ENCODE data around the gene PTPN14.
"Not testable (repeated sequence)": the region's sequence is repeated elsewhere in the genome, so short reads cannot be mapped to it uniquely, and the experiment has no call there.

Gene PTPN14

DNA sequence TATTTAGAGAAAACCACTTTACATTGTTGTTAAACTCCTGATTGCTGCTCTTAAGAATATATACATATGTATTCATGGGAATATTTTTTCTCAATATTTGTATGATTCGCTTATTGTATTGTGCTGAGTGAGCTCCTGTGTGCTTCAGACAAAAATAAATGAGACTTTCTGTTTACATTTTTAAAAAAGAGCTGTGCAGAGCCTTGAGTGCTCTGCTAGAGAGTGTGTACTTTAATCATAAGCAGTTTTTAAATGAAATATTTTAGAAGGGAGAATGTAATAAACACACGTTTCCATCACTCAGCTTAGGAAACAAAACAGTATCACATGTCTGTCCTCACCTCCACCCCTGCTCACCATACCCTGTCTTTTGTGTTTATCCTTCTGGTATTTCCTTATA, 9.7 kb downstream of the PTPN14 start:
- DNase-seq (ENCODE audit: low spot score) = no peak

DNA sequence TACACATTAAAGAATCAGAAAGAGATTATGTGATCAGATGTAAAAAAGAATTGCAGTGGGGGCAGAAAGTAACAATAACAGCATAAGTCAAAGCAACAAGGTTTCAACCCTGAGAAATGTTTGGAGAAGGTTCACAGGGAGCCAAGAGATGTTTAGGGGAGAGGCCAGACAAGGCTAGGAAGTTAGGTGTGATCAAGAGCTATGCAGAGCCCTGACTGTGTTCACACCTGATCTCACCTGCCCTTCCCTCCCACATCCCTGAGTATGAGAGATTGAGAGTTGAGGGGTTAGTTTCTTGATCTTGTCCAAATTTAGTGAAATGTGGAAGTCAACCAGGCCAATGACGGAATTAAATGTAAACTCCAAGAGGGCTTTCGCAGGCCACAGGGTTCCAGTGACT, 10.2 kb downstream of the PTPN14 start:
- no peak for DNase-seq (ENCODE audit: low spot score)

DNA sequence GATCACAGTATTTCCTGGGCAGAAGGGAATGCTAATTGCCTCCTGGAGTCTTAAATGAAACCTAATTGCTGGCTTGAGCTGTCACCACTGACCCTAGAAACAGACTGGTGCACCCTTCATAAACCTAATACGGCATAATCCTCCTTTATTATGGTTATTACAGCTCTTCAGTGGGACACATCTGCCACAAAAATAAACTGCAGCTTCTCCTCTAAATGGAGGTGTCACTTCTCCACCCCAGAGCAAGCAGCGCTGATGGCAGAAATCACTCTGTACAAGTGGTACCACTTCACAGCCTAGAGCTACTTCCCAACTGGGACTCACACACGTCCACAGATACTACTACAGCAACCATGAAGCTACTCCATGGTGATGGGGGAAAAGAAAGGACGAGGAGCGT, 11.1 kb downstream of the PTPN14 start:
- no peak for DNase-seq (ENCODE audit: low spot score)

DNA sequence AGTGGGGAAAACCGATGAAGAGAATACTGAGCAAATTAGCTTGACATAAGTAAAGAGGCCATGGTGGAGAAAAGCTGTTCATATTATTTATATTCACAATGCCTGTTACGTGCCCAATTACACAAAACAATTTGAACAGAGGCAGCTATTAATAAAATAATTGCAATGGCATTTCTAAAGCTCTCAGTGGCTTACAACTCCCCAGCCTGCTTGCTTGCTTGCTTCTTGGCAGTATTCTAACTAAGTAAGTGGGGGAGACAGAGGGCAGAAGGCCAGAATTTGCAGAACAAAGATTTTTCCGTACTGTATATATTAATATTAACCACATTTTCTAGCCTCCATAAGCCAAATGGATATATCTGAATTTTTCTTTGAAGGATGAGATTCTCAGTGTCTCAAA, 12.9 kb downstream of the PTPN14 start:
- DNase-seq (ENCODE audit: low spot score) = no peak

DNA sequence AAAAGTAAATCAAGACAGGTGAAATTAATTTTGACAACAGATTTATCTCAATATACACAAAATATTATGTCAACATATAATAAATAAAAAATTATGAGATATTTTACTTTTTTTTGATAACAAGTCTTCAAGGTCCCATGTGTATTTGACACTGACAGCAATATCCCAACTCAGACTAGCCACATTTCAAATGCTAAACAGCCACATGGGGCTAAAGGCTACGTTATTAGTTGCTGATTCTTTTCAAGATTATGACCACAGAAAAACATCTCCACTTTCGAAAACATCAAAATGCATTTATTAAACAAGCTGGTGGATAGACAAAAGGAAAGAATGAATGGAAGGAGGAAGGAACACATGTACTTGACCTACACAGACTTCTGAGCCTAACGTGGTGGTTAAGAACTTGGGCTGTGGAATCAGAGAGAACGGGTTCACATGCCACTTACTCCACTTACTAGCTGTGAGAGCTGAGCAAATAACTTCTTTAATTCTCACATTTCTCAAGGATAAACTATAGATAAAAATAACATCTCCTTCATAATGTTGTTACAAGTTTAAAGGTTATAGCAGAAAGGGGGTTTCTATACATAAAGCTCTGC, 13.4 kb downstream of the PTPN14 start:
- DNase-seq (ENCODE audit: low spot score) = no peak

DNA sequence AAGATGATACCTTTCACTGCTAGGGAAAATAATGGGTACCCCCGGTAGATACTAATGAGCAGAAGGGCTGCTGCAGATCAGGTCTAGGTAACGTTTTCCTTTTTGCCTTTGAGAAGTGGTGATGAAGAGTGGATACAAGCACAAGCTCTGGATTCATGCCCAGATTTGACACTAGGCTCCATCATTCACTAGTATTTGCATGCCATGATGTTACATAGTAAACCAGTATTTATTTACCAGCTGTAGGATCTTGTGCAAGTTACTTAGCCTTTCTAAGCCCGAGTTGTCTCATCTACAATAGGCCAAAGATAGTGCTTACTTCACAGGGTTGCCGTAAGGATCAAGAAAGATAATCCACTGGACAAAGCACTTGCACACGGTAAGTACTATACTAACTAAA, 14.2 kb downstream of the PTPN14 start:
- no peak for DNase-seq (ENCODE audit: low spot score)

DNA sequence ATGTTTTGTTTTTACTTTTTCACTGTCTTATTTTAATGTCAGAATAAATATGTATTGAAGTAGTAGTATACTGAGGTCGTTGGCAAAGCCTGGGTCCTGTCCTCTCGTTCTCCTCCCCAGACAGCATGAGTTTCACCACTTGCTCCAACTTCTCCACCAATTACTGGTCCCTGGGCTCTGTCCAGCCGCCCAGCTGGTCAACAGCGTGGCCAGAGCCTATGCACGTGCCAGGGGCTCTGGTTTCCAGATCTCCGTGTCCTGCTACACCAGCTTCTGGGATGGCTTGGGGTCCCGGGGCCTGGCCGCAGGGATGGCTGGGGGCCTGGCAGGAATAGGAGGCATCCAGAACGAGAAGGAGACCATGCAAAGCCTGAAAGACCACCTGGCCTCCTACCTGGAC, 19.3 kb downstream of the PTPN14 start:
- no peak for DNase-seq (ENCODE audit: low spot score)

DNA sequence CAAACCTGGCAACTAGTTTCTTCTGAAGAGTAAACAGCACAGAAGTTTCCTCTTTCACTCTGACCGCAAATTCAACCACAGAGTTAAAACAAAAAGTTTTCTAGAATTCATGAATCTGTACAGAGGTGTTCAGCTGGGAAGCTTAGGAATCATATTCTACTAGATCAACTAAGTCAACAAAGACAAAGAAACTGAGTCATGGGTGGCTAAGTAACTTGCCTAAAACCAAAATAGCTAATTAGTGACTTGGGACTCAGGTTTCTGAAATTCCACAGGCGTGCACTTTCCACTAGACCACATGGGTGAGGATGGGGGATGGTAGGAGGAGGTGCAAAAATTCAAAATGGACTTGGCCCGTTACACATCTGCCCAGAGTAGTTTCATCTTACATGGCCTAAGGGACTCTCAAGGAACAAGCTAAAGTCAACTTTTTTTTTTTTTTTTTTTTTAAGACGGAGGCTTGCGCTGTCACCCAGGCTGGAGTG, 25.8 kb downstream of the PTPN14 start:
- DNase-seq (ENCODE audit: low spot score) = no peak

DNA sequence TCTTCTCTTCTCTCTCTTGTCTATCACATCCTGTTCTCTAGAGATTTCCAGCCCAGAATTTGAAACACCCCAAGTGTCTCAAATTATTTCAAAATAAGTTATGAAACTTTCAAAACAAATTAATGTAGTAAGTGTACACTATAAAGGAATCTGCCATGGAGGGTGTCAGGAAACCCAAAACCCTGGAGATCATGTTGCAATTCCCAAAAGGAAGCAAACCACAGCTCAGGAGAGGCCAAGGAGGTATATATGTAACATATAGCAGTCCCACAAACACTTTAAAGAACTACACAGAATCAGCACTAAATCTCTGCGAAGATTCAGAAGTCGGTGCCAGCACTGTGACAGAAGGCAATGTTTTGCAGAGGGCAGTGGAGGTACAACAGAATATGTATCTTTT, 26.6 kb downstream of the PTPN14 start:
- DNase-seq (ENCODE audit: low spot score) = no peak

DNA sequence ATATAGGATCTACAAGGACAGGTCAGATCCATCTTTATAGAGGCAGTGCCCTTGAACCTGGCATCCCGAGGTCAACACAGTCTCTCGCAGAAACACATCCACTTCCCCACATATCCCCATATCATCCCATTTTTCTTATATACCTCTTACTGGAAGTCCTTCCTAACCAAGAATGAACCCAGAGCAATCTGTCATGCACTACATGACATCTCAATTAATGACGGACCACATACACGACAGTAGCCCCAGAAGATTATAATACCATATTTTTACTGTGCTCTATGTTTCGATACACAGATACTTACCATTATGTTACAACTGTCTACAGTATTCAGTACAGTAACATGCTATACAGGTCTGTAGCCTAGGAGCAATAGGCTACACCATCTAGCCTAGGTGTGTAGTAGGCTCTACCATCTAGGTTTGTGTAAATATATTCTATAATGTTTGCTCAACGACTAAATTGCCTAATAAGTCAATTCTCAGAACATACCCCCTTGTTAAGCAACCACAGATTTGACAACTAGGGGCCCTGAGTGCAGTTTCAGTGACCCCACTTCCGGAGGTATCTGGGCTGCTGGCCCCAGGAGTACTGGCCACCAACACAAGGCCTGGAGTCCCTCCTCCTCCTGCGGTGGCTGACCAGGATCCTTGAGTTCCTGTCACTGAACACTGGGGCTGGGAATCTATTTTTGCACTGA, 28.1 kb downstream of the PTPN14 start:
- peak; percentile 32 for DNase-seq (ENCODE audit: low spot score)

DNA sequence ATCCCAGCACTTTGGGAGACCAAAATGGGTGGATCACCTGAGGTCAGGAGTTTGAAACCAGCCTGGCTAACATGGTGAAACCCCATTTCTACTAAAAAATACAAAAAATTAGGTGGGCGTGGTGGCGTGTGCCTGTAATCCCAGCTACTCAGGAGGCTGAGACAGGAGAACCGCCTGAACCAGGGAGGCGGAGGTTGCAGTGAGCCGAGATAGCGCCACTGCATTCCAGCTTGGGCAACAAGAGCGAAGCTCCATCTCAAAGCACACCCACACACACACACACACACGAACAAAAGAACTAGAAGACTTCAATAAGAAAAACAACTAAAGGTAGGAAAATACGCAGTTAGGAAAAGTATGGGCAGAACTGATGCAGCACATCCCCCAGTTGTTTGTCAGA, 29.9 kb downstream of the PTPN14 start:
- DNase-seq (ENCODE audit: low spot score) = not testable (repeated sequence)

DNA sequence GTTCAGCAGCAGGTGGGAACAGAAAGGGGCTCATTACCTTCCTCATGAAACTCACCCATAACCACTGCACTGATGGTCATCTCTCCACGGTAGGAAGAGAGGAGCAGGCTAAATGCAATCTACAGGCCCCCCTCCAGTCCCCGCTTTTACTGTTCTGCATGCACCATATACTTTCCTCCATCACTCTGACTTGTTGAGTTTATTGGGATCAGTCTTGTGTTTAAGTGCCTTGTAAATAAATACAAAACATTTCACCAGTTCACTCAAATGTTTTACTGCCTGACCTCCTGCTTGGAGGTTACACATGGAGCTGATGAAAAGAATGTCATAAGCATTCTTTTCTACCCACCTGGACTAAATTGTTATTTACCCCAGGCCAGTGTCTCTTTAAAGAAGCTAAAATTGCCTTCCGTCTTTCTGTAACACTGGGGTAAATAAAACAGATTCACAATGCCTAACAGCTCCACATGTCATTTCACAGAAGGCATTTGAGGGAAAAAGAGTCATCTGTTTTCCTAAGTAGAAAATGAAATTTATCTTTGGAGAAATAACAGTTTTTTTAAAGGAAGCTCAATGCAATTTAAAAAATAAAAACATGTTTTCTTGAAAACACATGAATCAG, 30.7 kb downstream of the PTPN14 start:
- no peak for DNase-seq (ENCODE audit: low spot score)

DNA sequence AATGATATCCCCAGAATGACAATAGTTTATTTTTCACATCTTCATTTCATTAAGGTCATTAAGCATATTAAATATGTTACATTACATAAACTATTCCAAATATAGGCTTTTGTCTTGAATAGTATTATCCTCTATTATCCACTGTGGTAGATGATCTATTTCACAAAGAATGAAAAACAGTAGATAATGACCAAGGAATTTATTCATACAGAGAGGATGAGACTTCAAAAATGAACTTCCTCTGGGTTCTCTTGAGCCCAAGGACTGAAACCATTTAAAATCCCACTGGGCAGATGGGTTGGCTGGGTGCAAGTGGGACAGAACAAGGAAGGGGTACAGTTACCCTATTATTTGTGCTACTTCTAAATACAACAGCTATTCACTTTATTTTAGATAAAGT, 33.0 kb downstream of the PTPN14 start:
- no peak for DNase-seq (ENCODE audit: low spot score)

DNA sequence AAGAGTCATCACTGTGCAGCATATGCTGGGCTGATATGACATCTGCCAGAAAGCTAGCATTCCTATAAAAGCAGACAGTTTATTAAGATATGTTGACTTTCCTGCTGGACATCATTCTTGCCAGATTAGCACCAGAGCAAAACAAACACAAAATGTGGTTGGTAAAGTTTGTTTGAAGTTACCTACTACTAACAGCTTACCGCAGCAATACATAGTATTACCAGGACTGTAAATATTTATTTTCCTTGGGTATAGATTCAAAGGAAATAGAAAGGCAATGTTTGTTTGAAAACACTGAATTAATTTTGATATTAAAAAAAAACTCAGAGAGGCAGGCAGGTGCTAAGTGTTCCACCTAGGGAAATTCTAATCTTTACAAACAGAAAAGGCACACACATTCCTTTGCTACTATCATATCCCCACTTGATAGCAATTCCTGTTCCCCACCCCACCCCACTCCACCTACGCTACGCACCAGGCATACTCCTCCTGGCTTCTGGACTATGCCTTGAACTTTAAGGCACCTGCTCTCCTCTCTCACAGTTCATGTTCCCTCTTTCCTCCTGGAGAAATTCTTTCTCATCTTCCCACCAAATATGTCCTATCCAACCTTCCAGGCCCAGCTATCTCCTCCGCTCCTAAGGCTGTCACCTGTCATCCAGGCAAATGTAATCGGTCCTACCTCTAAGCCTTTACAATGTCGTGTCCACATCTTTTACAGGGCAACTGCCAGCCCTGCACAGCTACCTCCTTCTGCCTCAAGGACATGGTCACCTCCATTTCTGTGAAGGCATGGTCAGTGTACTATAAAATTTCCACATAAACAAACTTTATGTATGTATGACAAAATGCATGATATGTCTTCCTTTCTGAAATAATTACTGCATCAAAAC, 34.7 kb downstream of the PTPN14 start:
- no peak for DNase-seq (ENCODE audit: low spot score)

DNA sequence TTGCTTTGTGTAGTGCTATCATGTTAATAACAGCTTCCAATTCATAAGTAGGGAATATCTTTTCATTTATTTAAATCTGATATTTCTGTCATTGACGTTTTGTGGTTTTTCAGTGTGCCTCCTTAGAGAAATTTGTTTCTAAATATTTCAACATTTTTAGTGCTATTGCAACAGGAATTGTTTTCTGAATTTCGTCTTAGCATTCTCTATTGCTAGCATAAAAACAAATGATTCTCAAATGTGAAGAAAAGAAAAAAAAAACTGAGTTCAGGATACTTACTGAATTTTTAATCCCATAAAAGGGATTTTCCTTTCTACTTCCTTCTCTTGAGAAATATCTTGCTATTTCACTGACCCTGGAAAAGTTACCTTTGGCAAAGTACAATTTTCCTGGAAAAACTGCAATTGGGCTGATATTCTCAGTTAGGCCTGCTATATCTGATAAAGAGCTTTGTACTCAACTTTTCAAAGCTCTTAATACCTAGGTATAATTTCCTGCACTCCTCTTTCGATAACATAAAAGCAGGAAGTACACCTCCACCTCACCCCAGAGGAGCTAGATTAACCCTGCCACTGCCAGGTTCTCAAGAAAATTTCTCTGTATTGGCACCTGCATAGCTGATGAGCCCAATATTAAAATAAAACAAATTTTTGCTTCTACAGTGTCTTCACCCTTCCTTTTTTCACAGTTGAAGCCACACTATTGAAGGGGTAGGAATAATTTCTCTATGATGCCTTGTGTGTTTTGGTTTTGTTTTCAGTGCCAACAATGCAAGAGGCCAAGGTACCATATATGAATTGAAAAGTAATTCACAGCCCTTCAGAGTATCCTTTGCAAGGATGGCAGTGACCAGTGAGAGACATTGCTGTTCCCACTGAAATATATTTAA, 35.6 kb downstream of the PTPN14 start:
- no peak for DNase-seq (ENCODE audit: low spot score)

DNA sequence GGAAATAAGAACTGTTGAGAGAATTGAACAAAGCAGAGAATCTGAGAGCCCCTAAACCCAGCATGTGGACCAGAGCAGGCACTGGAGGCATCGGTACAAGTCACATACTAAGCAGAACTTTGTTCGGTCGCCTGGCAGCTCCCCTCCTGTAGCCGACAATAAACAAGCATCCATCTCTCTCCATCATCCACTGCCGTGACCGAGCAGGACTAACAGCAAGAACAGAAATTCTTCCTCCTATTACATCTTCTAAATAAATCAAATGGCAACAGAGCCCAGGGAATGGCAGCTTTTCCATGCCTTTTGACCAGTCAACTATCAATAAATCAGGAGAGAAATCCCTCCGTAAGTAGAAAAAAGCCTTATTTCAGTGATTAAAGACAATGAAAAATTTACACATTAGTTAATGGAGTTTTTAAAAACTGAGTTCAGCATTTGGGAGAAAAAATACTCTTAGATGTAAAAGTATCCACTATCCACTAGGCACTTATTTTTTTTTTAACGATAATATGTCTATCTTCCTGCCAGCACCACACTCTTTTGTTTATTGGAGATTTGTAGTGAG, 36.5 kb downstream of the PTPN14 start:
- no peak for DNase-seq (ENCODE audit: low spot score)

DNA sequence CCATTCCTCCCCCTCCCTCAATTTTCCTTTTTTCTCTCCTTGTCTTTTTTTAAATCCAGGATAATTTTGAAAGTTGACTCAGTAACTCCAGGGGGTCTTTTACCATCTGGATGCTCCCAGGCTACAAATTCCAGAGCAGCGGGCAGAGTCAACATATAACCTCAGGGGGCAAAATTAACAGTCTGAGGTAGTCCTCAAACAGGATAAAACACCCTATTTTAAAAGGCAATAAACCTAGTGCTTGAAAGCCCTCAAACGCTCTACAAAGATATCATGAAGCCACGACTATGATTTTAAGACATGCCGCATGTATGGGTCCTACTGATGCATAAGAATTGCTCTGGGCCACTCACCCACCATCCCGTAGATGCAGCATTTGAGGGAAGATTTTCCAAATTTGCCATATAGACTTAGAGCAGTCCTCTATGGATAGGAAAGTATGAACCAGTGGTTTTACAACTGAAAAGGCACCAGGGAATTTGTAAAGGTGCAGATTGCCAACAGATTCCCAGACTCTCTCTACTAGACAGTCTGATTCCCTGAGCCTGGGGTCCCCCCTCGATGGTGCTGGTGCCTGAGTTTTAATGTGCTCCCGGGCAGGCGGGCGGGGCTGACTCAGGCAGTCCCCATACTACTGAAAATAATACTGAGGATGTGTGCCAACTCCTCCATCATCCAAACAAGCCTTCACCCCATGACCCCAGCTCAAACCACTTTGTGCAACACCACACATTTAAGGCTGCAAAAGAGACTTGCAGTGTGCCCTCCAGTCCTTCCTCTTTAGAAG, 37.2 kb downstream of the PTPN14 start:
- DNase-seq (ENCODE audit: low spot score) = no peak

DNA sequence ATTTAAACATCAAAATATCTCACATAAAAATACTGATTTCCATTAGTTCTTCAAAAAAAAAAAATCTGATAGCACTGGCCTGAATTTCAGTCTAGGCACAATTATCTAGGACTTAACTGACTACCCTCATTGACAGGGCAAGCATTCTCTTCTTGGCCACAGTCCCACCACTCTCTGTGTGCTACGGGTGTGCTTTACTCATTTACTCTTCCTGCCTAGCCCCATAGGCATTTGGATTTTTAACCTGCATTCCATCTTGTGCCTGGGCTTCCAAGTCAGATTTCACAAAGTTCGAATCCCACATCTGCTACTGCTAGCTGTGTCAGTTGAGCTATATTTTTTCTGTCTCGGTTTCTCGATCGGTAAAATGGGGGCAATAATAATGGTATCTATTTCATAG, 38.0 kb downstream of the PTPN14 start:
- DNase-seq (ENCODE audit: low spot score) = no peak

DNA sequence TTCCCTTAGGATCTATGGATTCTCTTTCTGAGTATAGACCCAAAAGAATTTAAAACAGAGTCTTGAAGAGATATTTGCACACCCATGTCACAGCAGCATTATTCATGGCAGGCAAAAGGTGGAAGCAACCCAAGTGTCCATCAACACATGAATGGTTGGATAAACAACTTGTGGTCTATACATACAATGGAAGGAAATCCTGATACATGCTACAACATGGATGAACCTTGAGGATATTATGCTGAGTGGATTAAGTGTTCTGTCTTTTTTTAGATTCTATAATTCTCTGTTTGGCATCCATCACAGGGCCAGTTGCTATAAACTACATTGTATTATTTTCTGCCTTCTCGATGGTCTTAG, 39.8 kb downstream of the PTPN14 start:
- DNase-seq (ENCODE audit: low spot score) = no peak

DNA sequence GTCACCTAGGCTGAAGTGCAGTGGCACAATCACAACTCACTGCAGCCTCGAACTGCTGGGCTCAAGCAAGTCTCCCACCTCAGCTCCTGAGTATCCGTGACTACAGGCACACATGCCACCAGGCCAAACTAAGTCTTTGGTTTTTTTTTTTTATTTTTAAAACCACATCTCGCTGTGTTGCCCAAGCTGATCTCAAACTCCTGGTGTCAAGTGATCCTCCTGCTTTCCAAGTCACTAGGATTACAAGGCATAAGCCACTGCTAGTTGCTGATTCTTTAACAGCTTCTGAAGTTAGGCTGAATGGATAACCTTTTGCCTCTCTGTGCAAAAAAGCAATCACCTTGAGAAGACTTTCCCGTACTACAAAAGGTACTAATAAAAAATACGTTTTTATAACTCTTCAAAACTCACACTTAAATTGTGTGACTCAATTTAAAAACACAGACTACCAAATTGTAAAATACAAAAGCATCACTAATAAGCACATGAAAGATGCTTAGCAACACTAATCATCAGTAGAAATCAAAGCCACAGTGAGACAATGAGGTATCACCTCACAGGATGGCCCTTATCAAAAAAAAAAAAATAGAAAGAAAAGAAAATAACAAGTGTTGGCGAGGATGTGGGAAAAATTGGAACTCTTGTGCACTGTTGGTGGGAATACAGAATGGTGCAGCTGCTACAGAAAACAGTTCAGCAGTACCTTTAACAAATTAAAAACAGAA, 40.3 kb downstream of the PTPN14 start:
- DNase-seq (ENCODE audit: low spot score) = no peak
